ENCODE measurements around the gene PUM1.

PUM1 gene

DNA sequence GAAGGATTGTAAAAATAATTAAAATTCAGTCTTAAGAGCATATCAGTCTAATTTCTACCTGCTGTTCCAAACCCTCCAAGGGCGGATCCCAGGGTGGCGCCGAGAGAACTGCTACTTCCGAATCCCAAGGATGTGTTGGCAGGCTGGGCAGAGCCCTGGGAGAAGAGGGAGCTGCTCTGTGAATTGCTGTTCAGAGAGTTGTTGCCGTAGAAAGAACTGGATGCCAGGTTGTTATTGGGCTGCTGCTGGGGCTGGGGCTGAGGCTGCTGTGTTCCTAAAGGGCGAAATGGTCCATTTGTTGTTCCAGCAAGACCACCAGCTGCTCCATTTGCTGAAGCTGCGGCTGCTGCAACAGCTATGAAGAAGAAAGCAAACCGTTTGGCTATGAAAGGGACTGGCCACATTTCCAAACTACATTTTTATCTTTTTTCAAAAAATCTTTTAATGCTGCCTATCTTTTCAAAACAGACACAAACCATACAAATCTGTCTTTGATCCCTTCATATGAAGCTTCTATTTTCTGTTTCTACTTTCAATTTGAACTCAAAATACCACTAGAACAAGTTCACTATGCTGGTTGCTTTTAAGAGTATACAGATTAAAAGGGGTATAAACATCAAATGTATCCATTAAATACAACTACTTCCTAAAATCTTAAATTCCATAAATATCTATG is 99.5 kb downstream of the PUM1 start:
- Histone ChIP-seq H3K4me2 (ENCODE audit: low read length) (no peak overlapping the region), H3K23ac (ENCODE audit: low read length) (no peak overlapping the region), H4K5ac (ENCODE audit: low read length) (no peak overlapping the region), H4K8ac (ENCODE audit: low read depth, low read length) (no peak overlapping the region), H3K4me3 (ENCODE audit: low read length) (no peak overlapping the region), H3K4ac (ENCODE audit: low read depth, low read length) (no peak overlapping the region), H3K27me3 (ENCODE audit: insufficient read depth, low read length, poor library complexity) (no peaks in the 10 kb centered on the region), H2BK120ac (ENCODE audit: low read depth, low read length) (no peak overlapping the region), H2BK15ac (replicated peaks; ENCODE audit: low read depth) (no peak overlapping the region), H3K56ac (ENCODE audit: low read length) (no peak overlapping the region), H3K9ac (ENCODE audit: low read length) (no peak overlapping the region), H3K27ac (ENCODE audit: low read depth, low read length) (no peak overlapping the region), H3K18ac (ENCODE audit: low read length) (no peak overlapping the region), H2AK5ac (ENCODE audit: low read length) (no peak overlapping the region), H3K4me1 (ENCODE audit: control insufficient read depth, low read depth, low read length) (no peaks in the 10 kb centered on the region), H3K36me3 (ENCODE audit: control insufficient read depth, insufficient read depth, low read length) (peaks cover 13% of the 10 kb centered on the region), H3K79me1 (ENCODE audit: low read length) (peaks cover 11% of the 10 kb centered on the region), H2BK5ac (ENCODE audit: low read length) (no peak overlapping the region), H3K79me2 (ENCODE audit: control insufficient read depth, insufficient read depth, low read length) (peaks cover 14% of the 10 kb centered on the region)
- no CpG with 5 or more reads among the region's 8 CpGs for WGBS (ENCODE audit: extremely low coverage, insufficient coverage, low lambda C conversion rate)
- no peak for DNase-seq

DNA sequence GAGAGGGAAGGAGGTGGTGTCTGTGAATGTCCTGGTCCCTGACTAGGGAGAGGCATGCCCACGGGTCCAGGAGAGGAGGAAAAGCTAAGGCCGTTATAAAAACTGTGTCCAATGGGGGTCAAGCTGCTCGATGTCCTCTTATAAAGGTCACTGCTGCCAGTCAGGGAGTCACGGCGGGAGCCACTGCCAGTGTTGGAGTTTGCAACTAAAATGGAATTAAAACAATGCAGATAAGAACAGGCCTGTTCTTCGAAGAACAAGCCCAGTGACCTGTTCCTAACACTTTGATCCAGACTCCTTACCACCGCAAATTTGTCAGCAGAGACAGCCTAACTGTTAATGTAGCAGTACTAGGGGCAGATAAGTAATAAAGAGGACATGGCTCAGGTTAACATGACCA is 100.8 kb downstream of the PUM1 start:
- H2BK120ac ChIP-seq (ENCODE audit: low read depth, low read length), result no peak overlapping the region
- H3K4me3 ChIP-seq (ENCODE audit: low read length), result no peak overlapping the region
- peaks cover 14% of the 10 kb centered on the region for H3K79me2 ChIP-seq (ENCODE audit: control insufficient read depth, insufficient read depth, low read length)
- no peak overlapping the region for H3K56ac ChIP-seq (ENCODE audit: low read length)
- H3K27ac ChIP-seq (ENCODE audit: low read depth, low read length), result no peak overlapping the region
- H3K4me2 ChIP-seq (ENCODE audit: low read length), result no peak overlapping the region
- no peak overlapping the region for H4K8ac ChIP-seq (ENCODE audit: low read depth, low read length)
- no peak overlapping the region for H2BK5ac ChIP-seq (ENCODE audit: low read length)
- H3K4ac ChIP-seq (ENCODE audit: low read depth, low read length), result no peak overlapping the region
- no peak overlapping the region for H3K23ac ChIP-seq (ENCODE audit: low read length)
- DNase-seq, result no peak
- H4K5ac ChIP-seq (ENCODE audit: low read length), result no peak overlapping the region
- H3K79me1 ChIP-seq (ENCODE audit: low read length), result peaks cover 11% of the 10 kb centered on the region
- WGBS (ENCODE audit: extremely low coverage, insufficient coverage, low lambda C conversion rate), result no CpG with 5 or more reads among the region's 7 CpGs
- H2AK5ac ChIP-seq (ENCODE audit: low read length), result no peak overlapping the region
- H3K18ac ChIP-seq (ENCODE audit: low read length), result no peak overlapping the region
- H2BK15ac ChIP-seq (replicated peaks; ENCODE audit: low read depth), result no peak overlapping the region
- peaks cover 13% of the 10 kb centered on the region for H3K36me3 ChIP-seq (ENCODE audit: control insufficient read depth, insufficient read depth, low read length)
- no peaks in the 10 kb centered on the region for H3K4me1 ChIP-seq (ENCODE audit: control insufficient read depth, low read depth, low read length)
- no peaks in the 10 kb centered on the region for H3K27me3 ChIP-seq (ENCODE audit: insufficient read depth, low read length, poor library complexity)
- no peak overlapping the region for H3K9ac ChIP-seq (ENCODE audit: low read length)

DNA sequence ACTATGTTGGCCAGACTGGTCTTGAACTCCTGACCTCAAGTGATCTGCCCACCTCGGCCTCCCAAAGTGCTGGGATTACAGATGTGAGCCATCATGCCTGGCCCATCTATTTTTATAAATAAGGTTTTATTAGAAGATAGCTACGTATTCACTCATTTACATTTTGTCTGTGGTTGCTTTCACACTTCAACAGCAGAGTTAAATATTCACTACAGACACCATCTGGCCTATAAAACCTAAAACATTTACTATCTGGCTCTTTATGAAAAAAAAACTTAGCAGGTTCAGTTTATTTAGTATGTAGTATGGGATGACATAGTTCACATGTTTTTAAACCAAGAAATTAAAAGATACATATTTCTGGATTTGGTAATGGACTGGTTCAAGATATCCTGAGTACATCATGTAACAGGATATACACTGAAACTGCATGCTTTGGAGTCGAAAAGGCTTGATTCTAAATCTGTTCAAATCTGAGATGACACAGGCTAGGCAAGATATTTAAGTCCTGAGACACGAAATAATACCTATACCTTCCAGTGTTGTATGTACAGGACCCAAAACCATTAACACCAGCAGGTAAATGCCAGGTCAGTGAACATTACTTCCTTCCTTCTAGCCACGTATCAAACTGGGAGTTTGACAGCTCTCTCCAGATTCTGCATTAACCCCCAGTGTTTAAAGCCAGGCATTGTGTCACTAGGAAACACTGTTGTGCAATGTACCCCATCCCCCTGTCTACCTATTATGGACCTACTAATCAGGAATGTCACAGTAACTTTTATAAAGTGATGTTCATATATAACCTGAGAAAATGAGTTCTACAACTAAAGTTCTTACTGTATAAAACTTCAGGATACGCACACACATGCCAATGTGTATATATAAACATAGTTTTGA is 102.7 kb downstream of the PUM1 start:
- no peak overlapping the region for H2AK5ac ChIP-seq (ENCODE audit: low read length)
- H2BK15ac ChIP-seq (replicated peaks; ENCODE audit: low read depth), result no peak overlapping the region
- no peak overlapping the region for H4K8ac ChIP-seq (ENCODE audit: low read depth, low read length)
- H3K9ac ChIP-seq (ENCODE audit: low read length), result no peak overlapping the region
- no CpG with 5 or more reads among the region's 6 CpGs for WGBS (ENCODE audit: extremely low coverage, insufficient coverage, low lambda C conversion rate)
- no peaks in the 10 kb centered on the region for H3K4me1 ChIP-seq (ENCODE audit: control insufficient read depth, low read depth, low read length)
- H3K27me3 ChIP-seq (ENCODE audit: insufficient read depth, low read length, poor library complexity), result no peaks in the 10 kb centered on the region
- no peak overlapping the region for H4K5ac ChIP-seq (ENCODE audit: low read length)
- no peak overlapping the region for H3K4me3 ChIP-seq (ENCODE audit: low read length)
- H3K79me2 ChIP-seq (ENCODE audit: control insufficient read depth, insufficient read depth, low read length), result peaks cover 9% of the 10 kb centered on the region
- no peak overlapping the region for H3K27ac ChIP-seq (ENCODE audit: low read depth, low read length)
- DNase-seq, result no peak
- no peak overlapping the region for H3K18ac ChIP-seq (ENCODE audit: low read length)
- H3K56ac ChIP-seq (ENCODE audit: low read length), result no peak overlapping the region
- H3K4me2 ChIP-seq (ENCODE audit: low read length), result no peak overlapping the region
- peaks cover 7% of the 10 kb centered on the region for H3K79me1 ChIP-seq (ENCODE audit: low read length)
- H3K23ac ChIP-seq (ENCODE audit: low read length), result no peak overlapping the region
- H2BK120ac ChIP-seq (ENCODE audit: low read depth, low read length), result no peak overlapping the region
- no peak overlapping the region for H2BK5ac ChIP-seq (ENCODE audit: low read length)
- H3K36me3 ChIP-seq (ENCODE audit: control insufficient read depth, insufficient read depth, low read length), result peaks cover 11% of the 10 kb centered on the region
- no peak overlapping the region for H3K4ac ChIP-seq (ENCODE audit: low read depth, low read length)

DNA sequence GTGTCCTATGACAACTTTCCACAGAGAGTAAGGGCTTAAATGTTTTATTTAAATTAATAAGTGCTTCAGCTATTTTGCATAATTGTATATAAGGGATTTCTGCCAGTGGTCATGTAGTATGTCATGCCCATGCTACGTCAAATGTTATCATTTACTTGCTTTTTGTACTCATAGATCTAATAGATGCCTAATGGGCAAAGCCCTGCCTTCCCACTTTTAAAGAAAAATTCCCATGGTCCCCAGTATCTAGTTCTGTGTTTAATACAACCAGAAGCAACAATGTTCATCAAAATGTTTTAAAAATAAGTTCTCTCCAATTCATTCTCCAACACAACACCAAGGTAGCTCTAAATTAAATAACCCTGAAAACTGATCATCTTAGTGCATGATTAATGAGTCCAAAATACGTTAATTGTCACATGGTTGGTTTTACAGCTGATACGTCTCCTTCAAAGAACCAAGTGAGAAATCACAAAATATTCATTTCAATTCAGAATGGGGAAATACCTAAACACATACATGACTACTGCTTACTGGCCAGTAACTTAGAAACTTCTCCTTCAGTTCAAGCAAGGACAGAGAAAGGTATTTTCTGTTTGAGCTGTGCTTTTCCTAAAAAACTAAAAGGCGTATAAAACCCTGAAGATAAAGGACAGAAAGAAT is 107.8 kb downstream of the PUM1 start:
- Histone ChIP-seq H3K36me3 (ENCODE audit: control insufficient read depth, insufficient read depth, low read length) (peaks cover 7% of the 10 kb centered on the region), H3K9ac (ENCODE audit: low read length) (no peak overlapping the region), H3K79me1 (ENCODE audit: low read length) (peaks cover 8% of the 10 kb centered on the region), H3K4ac (ENCODE audit: low read depth, low read length) (no peak overlapping the region), H3K23ac (ENCODE audit: low read length) (no peak overlapping the region), H2AK5ac (ENCODE audit: low read length) (no peak overlapping the region), H2BK120ac (ENCODE audit: low read depth, low read length) (no peak overlapping the region), H4K5ac (ENCODE audit: low read length) (no peak overlapping the region), H3K27ac (ENCODE audit: low read depth, low read length) (no peak overlapping the region), H3K4me1 (ENCODE audit: control insufficient read depth, low read depth, low read length) (no peaks in the 10 kb centered on the region), H3K4me3 (ENCODE audit: low read length) (no peak overlapping the region), H3K27me3 (ENCODE audit: insufficient read depth, low read length, poor library complexity) (no peaks in the 10 kb centered on the region), H2BK15ac (replicated peaks; ENCODE audit: low read depth) (no peak overlapping the region), H3K56ac (ENCODE audit: low read length) (no peak overlapping the region), H3K79me2 (ENCODE audit: control insufficient read depth, insufficient read depth, low read length) (peaks cover 12% of the 10 kb centered on the region), H3K4me2 (ENCODE audit: low read length) (no peak overlapping the region), H3K18ac (ENCODE audit: low read length) (no peak overlapping the region), H2BK5ac (ENCODE audit: low read length) (no peak overlapping the region), H4K8ac (ENCODE audit: low read depth, low read length) (no peak overlapping the region)
- WGBS (ENCODE audit: extremely low coverage, insufficient coverage, low lambda C conversion rate), result no CpG with 5 or more reads among the region's 4 CpGs
- no peak for DNase-seq

DNA sequence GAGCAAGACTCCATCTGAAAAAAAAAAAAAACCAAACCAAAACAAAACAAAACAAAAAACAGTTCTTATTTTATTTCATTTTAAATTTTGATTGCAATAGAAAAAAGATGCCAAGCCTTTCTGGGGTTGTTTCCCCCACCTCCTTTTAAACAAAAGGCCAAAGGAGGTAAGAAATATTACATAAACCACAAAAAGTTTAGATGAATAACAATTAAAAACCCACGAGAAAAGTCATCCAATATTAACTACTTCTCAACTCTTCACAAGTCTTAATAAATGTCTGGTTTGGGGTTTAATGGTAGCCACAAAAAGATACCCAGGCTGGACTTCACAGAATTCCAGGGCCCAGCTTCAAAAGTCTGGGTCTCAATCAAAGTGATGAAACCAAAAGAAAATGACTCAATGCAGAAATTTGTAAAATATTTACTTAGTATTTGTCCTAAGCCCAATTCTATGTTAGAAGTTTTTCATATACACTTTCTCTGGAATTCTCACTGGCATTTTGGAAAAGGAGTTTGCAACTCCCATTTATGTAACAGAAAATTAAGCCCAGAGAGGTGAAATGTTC is 110.0 kb downstream of the PUM1 start:
- H3K18ac ChIP-seq (ENCODE audit: low read length), result no peak overlapping the region
- no peak overlapping the region for H2BK5ac ChIP-seq (ENCODE audit: low read length)
- WGBS (ENCODE audit: extremely low coverage, insufficient coverage, low lambda C conversion rate), result no CpG with 5 or more reads among the region's 1 CpG
- no peak overlapping the region for H4K5ac ChIP-seq (ENCODE audit: low read length)
- no peak overlapping the region for H3K4me3 ChIP-seq (ENCODE audit: low read length)
- no peak overlapping the region for H3K9ac ChIP-seq (ENCODE audit: low read length)
- H3K79me1 ChIP-seq (ENCODE audit: low read length), result peaks cover 7% of the 10 kb centered on the region
- H3K36me3 ChIP-seq (ENCODE audit: control insufficient read depth, insufficient read depth, low read length), result peaks cover 8% of the 10 kb centered on the region
- no peak overlapping the region for H3K23ac ChIP-seq (ENCODE audit: low read length)
- H3K27me3 ChIP-seq (ENCODE audit: insufficient read depth, low read length, poor library complexity), result no peaks in the 10 kb centered on the region
- no peak for DNase-seq
- H3K27ac ChIP-seq (ENCODE audit: low read depth, low read length), result no peak overlapping the region
- H4K8ac ChIP-seq (ENCODE audit: low read depth, low read length), result no peak overlapping the region
- H2AK5ac ChIP-seq (ENCODE audit: low read length), result no peak overlapping the region
- H2BK15ac ChIP-seq (replicated peaks; ENCODE audit: low read depth), result no peak overlapping the region
- no peak overlapping the region for H3K4ac ChIP-seq (ENCODE audit: low read depth, low read length)
- no peak overlapping the region for H3K4me2 ChIP-seq (ENCODE audit: low read length)
- H2BK120ac ChIP-seq (ENCODE audit: low read depth, low read length), result no peak overlapping the region
- no peak overlapping the region for H3K56ac ChIP-seq (ENCODE audit: low read length)
- H3K4me1 ChIP-seq (ENCODE audit: control insufficient read depth, low read depth, low read length), result no peaks in the 10 kb centered on the region
- H3K79me2 ChIP-seq (ENCODE audit: control insufficient read depth, insufficient read depth, low read length), result peaks cover 8% of the 10 kb centered on the region
